IMR-90 (cell line): ENCODE measurements around the gene LZTFL1. TPM values are rescaled to one million over a fixed set of nuclear protein-coding genes. Genes with fewer than 3 reads are reported as not detected.

Experiments used
- ATAC-seq: fragments of 200-7000 bp; cut with Tn5 transposase; 2 replicates; pipeline ENCODE4 v1.9.1; 2020; ENCODE audit warnings: low read depth, mild to moderate bottlenecking, moderate library complexity
- BruUV-seq: library from RNA; stranded (reverse); fragments of 400-500 nt; replicated peaks from 2 replicates; lab custom pipeline; 2021; lab: Mats Ljungman, UMichigan
- CTCF ChIA-PET: fragments of 300-600 bp; formaldehyde crosslinking; extraction: SDS; loops from one replicate; lab custom pipeline; 2021; ENCODE audit warnings: antibody characterized with exemption; lab: Yijun Ruan, JAX
- POLR2A ChIA-PET: fragments of 300-600 bp; sonication (Branson Sonifier 250); formaldehyde crosslinking; loops from one replicate; lab custom pipeline; 2022; ENCODE audit warnings: antibody characterized with exemption; ENCODE audit not compliant: unreplicated experiment; lab: Charles Lee
- DNase-seq: peaks from one replicate; pipeline ENCODE4 v3.0.0; 2013
- H2AFZ ChIP-seq: replicated peaks from 2 replicates; pipeline ENCODE3; 2013; ENCODE audit warnings: low read length, mild to moderate bottlenecking; ENCODE audit not compliant: poor library complexity
- H2AK5ac ChIP-seq: 2 replicates; pipeline ENCODE4 v1.6.1; 2013; ENCODE audit warnings: low read depth, low read length, inconsistent platforms
- H2AK9ac ChIP-seq: replicated peaks from 2 replicates; pipeline ENCODE3; 2013; ENCODE audit warnings: mild to moderate bottlenecking, low read depth, low read length, moderate library complexity; ENCODE audit not compliant: poor library complexity
- H2BK120ac ChIP-seq: 2 replicates; pipeline ENCODE4 v1.6.1; 2013; ENCODE audit warnings: low read depth, low read length, inconsistent platforms
- H2BK15ac ChIP-seq: 3 replicates; pipeline ENCODE4 v1.6.1; 2013; ENCODE audit warnings: low read depth, low read length, inconsistent platforms
- H2BK20ac ChIP-seq: 2 replicates; pipeline ENCODE4 v1.6.1; 2013; ENCODE audit warnings: low read depth, mild to moderate bottlenecking, inconsistent platforms, low read length, moderate library complexity
- H2BK5ac ChIP-seq: 2 replicates; pipeline ENCODE4 v1.6.1; 2013; ENCODE audit warnings: mild to moderate bottlenecking, low read depth, low read length, inconsistent platforms; ENCODE audit not compliant: poor library complexity, severe bottlenecking
- H3K14ac ChIP-seq: replicated peaks from 2 replicates; pipeline ENCODE4 v1.6.1; 2013; ENCODE audit warnings: low read depth, low read length, inconsistent platforms
- H3K18ac ChIP-seq: 2 replicates; pipeline ENCODE4 v1.6.1; 2013; ENCODE audit warnings: low read depth, low read length, control low read depth
- H3K23ac ChIP-seq: 2 replicates; pipeline ENCODE4 v1.6.1; 2013; ENCODE audit warnings: low read depth, low read length, inconsistent platforms
- H3K27ac ChIP-seq: 2 replicates; pipeline ENCODE4 v1.5.1; 2013; ENCODE audit warnings: mild to moderate bottlenecking, control low read depth, low read length; ENCODE audit not compliant: insufficient read depth
- H3K27me3 ChIP-seq: 2 replicates; pipeline ENCODE4 v1.6.1; 2013; ENCODE audit warnings: low read length; ENCODE audit not compliant: control insufficient read depth, insufficient read depth
- H3K36me3 ChIP-seq: 2 replicates; pipeline ENCODE4 v1.6.1; 2013; ENCODE audit warnings: low read length, mixed read lengths; ENCODE audit not compliant: control insufficient read depth, insufficient read depth
- H3K4ac ChIP-seq: 2 replicates; pipeline ENCODE4 v1.6.1; 2013; ENCODE audit warnings: low read depth, low read length, inconsistent platforms
- H3K4me1 ChIP-seq: 2 replicates; pipeline ENCODE4 v1.6.1; 2013; ENCODE audit warnings: low read length, mixed read lengths; ENCODE audit not compliant: control insufficient read depth, insufficient read depth
- H3K4me2 ChIP-seq: 2 replicates; pipeline ENCODE4 v1.6.1; 2013; ENCODE audit warnings: low read depth, mild to moderate bottlenecking, control low read depth, low read length, moderate library complexity
- H3K4me3 ChIP-seq: 2 replicates; pipeline ENCODE4 v1.5.1; 2013; ENCODE audit warnings: low read depth, mild to moderate bottlenecking, control low read depth, low read length, moderate library complexity; ENCODE audit not compliant: insufficient read depth
- H3K56ac ChIP-seq: 2 replicates; pipeline ENCODE4 v1.6.1; 2013; ENCODE audit warnings: low read length, inconsistent platforms; ENCODE audit not compliant: insufficient read depth; ENCODE audit errors: extremely low read depth
- H3K79me1 ChIP-seq, 2 experiments: 2 replicates each; pipeline ENCODE4 v1.6.1; 2013; ENCODE audit warnings: low read length in 2 of 2, inconsistent platforms in 1 of 2, low read depth in 1 of 2
- H3K9ac ChIP-seq: 2 replicates; pipeline ENCODE4 v1.6.1; 2013; ENCODE audit warnings: low read depth, low read length, control low read depth
- H3K9me1 ChIP-seq: 2 replicates; pipeline ENCODE4 v1.6.1; 2013; ENCODE audit warnings: low read length, inconsistent platforms; ENCODE audit not compliant: insufficient read depth
- H3K9me3 ChIP-seq: 2 replicates; pipeline ENCODE4 v1.6.1; 2013; ENCODE audit warnings: low read length; ENCODE audit not compliant: control insufficient read depth, insufficient read depth
- H4K20me1 ChIP-seq: 2 replicates; pipeline ENCODE4 v1.6.1; 2013; ENCODE audit warnings: low read length, inconsistent platforms; ENCODE audit not compliant: insufficient read depth
- H4K5ac ChIP-seq: 2 replicates; pipeline ENCODE4 v1.6.1; 2013; ENCODE audit warnings: mild to moderate bottlenecking, low read depth, low read length, control low read depth
- H4K8ac ChIP-seq, 2 experiments: 2 replicates each; pipeline ENCODE4 v1.6.1; 2013; ENCODE audit warnings: low read depth in 2 of 2, low read length in 2 of 2, control low read depth in 1 of 2, inconsistent platforms in 1 of 2
- H4K91ac ChIP-seq: 2 replicates; pipeline ENCODE4 v1.6.1; 2013; ENCODE audit warnings: low read depth, low read length, inconsistent platforms; ENCODE audit not compliant: insufficient read depth
- BHLHE40 ChIP-seq: fragments of 150-350 bp; IDR thresholded peaks from 2 replicates; pipeline ENCODE4 v1.6.1; 2016; ENCODE audit warnings: mild to moderate bottlenecking, low read depth, low read length
- CEBPB ChIP-seq: IDR thresholded peaks from 2 replicates; pipeline ENCODE4 v1.6.1; 2012; ENCODE audit warnings: low read depth, low read length, improper control_type of control experiment
- CHD1 ChIP-seq: IDR thresholded peaks from 2 replicates; pipeline ENCODE4 v1.6.1; 2012; ENCODE audit warnings: low read depth, low read length, improper control_type of control experiment
- CTCF ChIP-seq: conservative IDR thresholded peaks from 2 replicates; pipeline ENCODE4 v1.5.1; 2012; ENCODE audit warnings: mild to moderate bottlenecking, low read depth, low read length, improper control_type of control experiment
- ELK1 ChIP-seq: fragments of 150-350 bp; IDR thresholded peaks from 2 replicates; pipeline ENCODE4 v1.6.1; 2016; ENCODE audit warnings: low read depth, mild to moderate bottlenecking, low read length, moderate library complexity, borderline replicate concordance
- FOS ChIP-seq: fragments of 150-350 bp; IDR thresholded peaks from 2 replicates; pipeline ENCODE4 v1.6.1; 2016; ENCODE audit warnings: low read depth, low read length
- MAFK ChIP-seq: IDR thresholded peaks from 2 replicates; pipeline ENCODE4 v1.6.1; 2012; ENCODE audit warnings: low read depth, low read length, improper control_type of control experiment
- MAZ ChIP-seq: IDR thresholded peaks from 2 replicates; pipeline ENCODE4 v1.6.1; 2012; ENCODE audit warnings: low read depth, mild to moderate bottlenecking, low read length, improper control_type of control experiment, moderate library complexity, borderline replicate concordance
- MXI1 ChIP-seq: IDR thresholded peaks from 2 replicates; pipeline ENCODE4 v1.6.1; 2012; ENCODE audit warnings: low read depth, mild to moderate bottlenecking, low read length, moderate library complexity, borderline replicate concordance
- NFE2L2 ChIP-seq: fragments of 150-350 bp; IDR thresholded peaks from 2 replicates; pipeline ENCODE4 v1.6.1; 2016; ENCODE audit warnings: low read depth, mild to moderate bottlenecking, low read length
- POLR2A ChIP-seq: IDR thresholded peaks from 2 replicates; pipeline ENCODE4 v1.6.1; 2012; ENCODE audit warnings: mild to moderate bottlenecking, low read depth, low read length
- RAD21 ChIP-seq: IDR thresholded peaks from 2 replicates; pipeline ENCODE4 v1.6.1; 2012; ENCODE audit warnings: low read length, improper control_type of control experiment
- RCOR1 ChIP-seq: IDR thresholded peaks from 2 replicates; pipeline ENCODE4 v1.6.1; 2012; ENCODE audit warnings: mild to moderate bottlenecking, low read length, improper control_type of control experiment; ENCODE audit not compliant: insufficient replicate concordance
- RFX5 ChIP-seq: IDR thresholded peaks from 2 replicates; pipeline ENCODE4 v1.8.0; 2012; ENCODE audit warnings: low read depth, mild to moderate bottlenecking, low read length, moderate library complexity
- SMC3 ChIP-seq: fragments of 150-350 bp; IDR thresholded peaks from 2 replicates; pipeline ENCODE4 v1.6.1; 2016; ENCODE audit warnings: low read depth, mild to moderate bottlenecking, antibody characterized with exemption, low read length, moderate library complexity
- USF2 ChIP-seq: fragments of 150-350 bp; IDR thresholded peaks from 2 replicates; pipeline ENCODE4 v1.6.1; 2017; ENCODE audit warnings: mild to moderate bottlenecking, antibody characterized with exemption, low read length, low read depth
- WGBS, 2 experiments: methylation state at CpG; one replicate each; pipeline versions ENCODE4 v1.1.5 to v1.1.7; 2013; ENCODE audit warnings: missing lambda C conversion rate in 2 of 2; ENCODE audit not compliant: insufficient read length in 1 of 2; ENCODE audit errors: extremely low coverage in 2 of 2; 5-methylcytosine and 5-hydroxymethylcytosine counted together
- dilution Hi-C: fragments of 300-500 bp; cut with HindIII; formaldehyde crosslinking; loops from one replicate; pipeline ENCODE4 v1.14.3; 2018; ENCODE audit warnings: low sequenced_read_pairs; ENCODE audit not compliant: unreplicated experiment
- in situ Hi-C: fragments of 300-500 bp; cut with MboI; formaldehyde crosslinking; loops from 3 replicates; pipeline ENCODE4 v1.14.3; 2019; ENCODE audit warnings: low sequenced_read_pairs, inconsistent platforms, mixed read lengths
- intact Hi-C: fragments of 100-400 bp; cut with micrococcal nuclease; formaldehyde crosslinking; loops from 2 replicates; pipeline ENCODE4 v1.10.0; 2022
- polyA plus RNA-seq, 3 experiments: library from polyadenylated mRNA; depleted of rRNA; stranded (reverse); fragments of >200 nt; gene quantifications; 2 replicates each; pipeline ENCODE4 v1.2.3, GENCODE V29; 2012; ENCODE audit warnings: low replicate concordance in 1 of 3
- total RNA-seq: library from RNA; depleted of rRNA; stranded (reverse); fragments of >200 nt; gene quantifications from 2 replicates; pipeline ENCODE4 v1.2.3, GENCODE V29; 2012

Gene LZTFL1
- total and polyA plus RNA-seq, 2 of the 4 experiments (the other 2 are of a cell fraction), result 10.3 to 10.4 TPM

- no peak within 1 kb of the TSS for H4K5ac ChIP-seq
- BruUV-seq, result no TSS peak
- H3K4me2 ChIP-seq, result no peak within 1 kb of the TSS
- no peak within 1 kb of the TSS for H3K27ac ChIP-seq
- H2BK15ac ChIP-seq, result no peak within 1 kb of the TSS
- WGBS, 2 experiments, result 80% methylated on average over 3 of the region's 9 CpGs; no CpG with 5 or more reads in 1 of the 2 experiments
- H3K23ac ChIP-seq, result no peak within 1 kb of the TSS
- ATAC-seq, result no peak
- DNase-seq, result no peak
- H2AFZ ChIP-seq, result peak within 1 kb of the TSS; percentile 23
- no peak within 1 kb of the TSS for H2BK120ac ChIP-seq
- H2AK9ac ChIP-seq, result no peak within 1 kb of the TSS
- dilution Hi-C loops (no loop called here), intact Hi-C loops (no loop called here), in situ Hi-C loops (no loop called here)
- H2BK20ac ChIP-seq, result no peak within 1 kb of the TSS
- H2BK5ac ChIP-seq, result no peak within 1 kb of the TSS
- ChIA-PET CTCF (no interaction called here), POLR2A (no interaction called here)
- H3K79me1 ChIP-seq, result no peaks in the 10 kb centered on the region
- H4K8ac ChIP-seq, result no peak within 1 kb of the TSS
- H3K14ac ChIP-seq, result no peak within 1 kb of the TSS
- TF ChIP-seq RFX5, result no peak
- no peak for TF ChIP-seq MAFK
- TF ChIP-seq NFE2L2, result no peak
- no peak for TF ChIP-seq BHLHE40
- no peak for TF ChIP-seq CHD1
- TF ChIP-seq CEBPB, result no peak
- no peak for TF ChIP-seq RCOR1
- no peak for TF ChIP-seq FOS
- no peak for TF ChIP-seq POLR2A
- TF ChIP-seq RAD21, result no peak
- TF ChIP-seq MAZ, result no peak
- TF ChIP-seq SMC3, result no peak
- no peak for TF ChIP-seq ELK1
- TF ChIP-seq USF2, result no peak
- no peak for TF ChIP-seq MXI1
- no peak for TF ChIP-seq CTCF
- H3K4ac ChIP-seq, result no peak within 1 kb of the TSS
- no peaks in the 10 kb centered on the region; the same call in 1 of the 2 replicates for H3K4me1 ChIP-seq
- no peak within 1 kb of the TSS for H3K56ac ChIP-seq
- H4K20me1 ChIP-seq, result no peaks in the 10 kb centered on the region
- no peak within 1 kb of the TSS for H3K18ac ChIP-seq
- H3K4me3 ChIP-seq, result no peak within 1 kb of the TSS
- H3K9me3 ChIP-seq, result no peaks in the 10 kb centered on the region
- H4K91ac ChIP-seq, result no peak within 1 kb of the TSS
- peaks cover 36% of the 10 kb centered on the region for H3K27me3 ChIP-seq
- no peak within 1 kb of the TSS for H2AK5ac ChIP-seq
- no peaks in the 10 kb centered on the region for H3K36me3 ChIP-seq
- H3K9me1 ChIP-seq, result no peaks in the 10 kb centered on the region
- H3K9ac ChIP-seq, result no peak within 1 kb of the TSS
These were observed 44.2 kb upstream of the LZTFL1 start, which contains the start of gene CCR9 for GRCh38 chr3:45885979-45886705. TSS of gene CCR9 (plus strand) at chr3:45886543. CDS start at chr3:45894934, 8,391 bp downstream.
